ENCODE data around the gene DIPK1B.

- no peak for TF ChIP-seq EZH2 (IDR thresholded peaks at IDR 0.05; ENCODE audit: borderline replicate concordance, low read depth, low read length, severe bottlenecking)
- TF ChIP-seq, protein P1, sequence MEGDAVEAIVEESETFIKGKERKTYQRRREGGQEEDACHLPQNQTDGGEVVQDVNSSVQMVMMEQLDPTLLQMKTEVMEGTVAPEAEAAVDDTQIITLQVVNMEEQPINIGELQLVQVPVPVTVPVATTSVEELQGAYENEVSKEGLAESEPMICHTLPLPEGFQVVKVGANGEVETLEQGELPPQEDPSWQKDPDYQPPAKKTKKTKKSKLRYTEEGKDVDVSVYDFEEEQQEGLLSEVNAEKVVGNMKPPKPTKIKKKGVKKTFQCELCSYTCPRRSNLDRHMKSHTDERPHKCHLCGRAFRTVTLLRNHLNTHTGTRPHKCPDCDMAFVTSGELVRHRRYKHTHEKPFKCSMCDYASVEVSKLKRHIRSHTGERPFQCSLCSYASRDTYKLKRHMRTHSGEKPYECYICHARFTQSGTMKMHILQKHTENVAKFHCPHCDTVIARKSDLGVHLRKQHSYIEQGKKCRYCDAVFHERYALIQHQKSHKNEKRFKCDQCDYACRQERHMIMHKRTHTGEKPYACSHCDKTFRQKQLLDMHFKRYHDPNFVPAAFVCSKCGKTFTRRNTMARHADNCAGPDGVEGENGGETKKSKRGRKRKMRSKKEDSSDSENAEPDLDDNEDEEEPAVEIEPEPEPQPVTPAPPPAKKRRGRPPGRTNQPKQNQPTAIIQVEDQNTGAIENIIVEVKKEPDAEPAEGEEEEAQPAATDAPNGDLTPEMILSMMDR (IDR thresholded peaks at IDR 0.05; ENCODE audit: extremely low read depth in 1 of 2, insufficient read depth in 1 of 2, low read depth in 1 of 2, low read length in 2 of 2) = no peak
- TF ChIP-seq POLR2A (IDR thresholded peaks at IDR 0.05; ENCODE audit: low read depth, low read length) = no peak
- TF ChIP-seq MAX (IDR thresholded peaks at IDR 0.05; ENCODE audit: insufficient read depth, insufficient read length) = no peak
- TF ChIP-seq POLR2AphosphoS5 (IDR thresholded peaks at IDR 0.05; ENCODE audit: insufficient read depth, low read depth, low read length) = no peak
- TF ChIP-seq JUN (IDR thresholded peaks at IDR 0.05; ENCODE audit: borderline replicate concordance, insufficient read depth, insufficient read length, low read depth) = no peak
- no peak for TF ChIP-seq FOS (IDR thresholded peaks at IDR 0.05; ENCODE audit: borderline replicate concordance, insufficient read depth, low read length)
These were observed 46.6 kb downstream of the DIPK1B start for GRCh38 chr9:136759001-136759400.
